MM.1S (cell line): Measurements from ENCODE around the gene C19orf44.

Experiments used
- DNase-seq: peaks from one replicate; pipeline ENCODE4 v3.0.0-alpha.2; 2015
- H2AFZ ChIP-seq: fragments of 300-600 bp; sonication (generic); 2 replicates; pipeline ENCODE4 v1.6.0; 2016; ENCODE audit warnings: antibody characterized with exemption, low read length
- H3F3A ChIP-seq: fragments of 300-600 bp; sonication (generic); 2 replicates; pipeline ENCODE4 v1.6.1; 2016; ENCODE audit warnings: mild to moderate bottlenecking, antibody characterized with exemption, low read length, moderate library complexity, mixed read lengths; ENCODE audit not compliant: insufficient read depth
- H3K27ac ChIP-seq: fragments of 300-600 bp; sonication (generic); 2 replicates; pipeline ENCODE4 v1.5.1; 2016; ENCODE audit warnings: mild to moderate bottlenecking, low read length
- H3K27me3 ChIP-seq: fragments of 300-600 bp; sonication (generic); replicated peaks from 2 replicates; pipeline ENCODE4 v1.6.0; 2016; ENCODE audit warnings: low read length; ENCODE audit not compliant: insufficient read depth
- H3K36me3 ChIP-seq: fragments of 300-600 bp; sonication (generic); replicated peaks from 2 replicates; pipeline ENCODE4 v1.6.1; 2016; ENCODE audit warnings: mild to moderate bottlenecking, low read length, mixed read lengths; ENCODE audit not compliant: insufficient read depth
- H3K4me1 ChIP-seq: fragments of 300-600 bp; sonication (generic); 2 replicates; pipeline ENCODE4 v1.6.1; 2016; ENCODE audit warnings: low read length, mixed read lengths
- H3K4me2 ChIP-seq: fragments of 300-600 bp; sonication (generic); 2 replicates; pipeline ENCODE4 v1.6.0; 2016; ENCODE audit warnings: low read depth, low read length
- H3K4me3 ChIP-seq: fragments of 300-600 bp; sonication (generic); 2 replicates; pipeline ENCODE4 v1.5.1; 2016; ENCODE audit warnings: low read length, mixed read lengths
- H3K79me2 ChIP-seq: fragments of 300-600 bp; sonication (generic); 2 replicates; pipeline ENCODE4 v1.6.1; 2016; ENCODE audit warnings: mixed run types, low read length, mixed read lengths
- H3K9ac ChIP-seq: fragments of 300-600 bp; sonication (generic); 2 replicates; pipeline ENCODE4 v1.6.1; 2016; ENCODE audit warnings: low read length, mixed read lengths
- H3K9me2 ChIP-seq: fragments of 300-600 bp; sonication (generic); replicated peaks from 2 replicates; pipeline ENCODE4 v1.6.1; 2016; ENCODE audit warnings: mild to moderate bottlenecking, low read length, mixed read lengths; ENCODE audit not compliant: insufficient read depth
- H3K9me3 ChIP-seq: fragments of 300-600 bp; sonication (generic); replicated peaks from 2 replicates; pipeline ENCODE4 v1.6.1; 2016; ENCODE audit warnings: mild to moderate bottlenecking, low read length, mixed read lengths; ENCODE audit not compliant: insufficient read depth
- H4K20me1 ChIP-seq: fragments of 300-600 bp; sonication (generic); 2 replicates; pipeline ENCODE4 v1.6.1; 2016; ENCODE audit warnings: mild to moderate bottlenecking, low read length, moderate library complexity, mixed read lengths; ENCODE audit not compliant: insufficient read depth
- CTCF ChIP-seq: fragments of 300-600 bp; sonication (generic); IDR thresholded peaks from 2 replicates; pipeline ENCODE4 v1.5.1; 2016; ENCODE audit warnings: antibody characterized with exemption, low read length, mixed read lengths
- EZH2 ChIP-seq: fragments of 300-600 bp; sonication (generic); optimal IDR thresholded peaks from 2 replicates; pipeline ENCODE3; 2017; ENCODE audit warnings: low read depth, mild to moderate bottlenecking, antibody characterized with exemption, low read length, mixed read lengths
- EZH2phosphoT487 ChIP-seq: fragments of 300-600 bp; sonication (generic); IDR thresholded peaks from 2 replicates; pipeline ENCODE4 v1.6.1; 2018; ENCODE audit warnings: antibody characterized with exemption, low read length

C19orf44 gene

DNA sequence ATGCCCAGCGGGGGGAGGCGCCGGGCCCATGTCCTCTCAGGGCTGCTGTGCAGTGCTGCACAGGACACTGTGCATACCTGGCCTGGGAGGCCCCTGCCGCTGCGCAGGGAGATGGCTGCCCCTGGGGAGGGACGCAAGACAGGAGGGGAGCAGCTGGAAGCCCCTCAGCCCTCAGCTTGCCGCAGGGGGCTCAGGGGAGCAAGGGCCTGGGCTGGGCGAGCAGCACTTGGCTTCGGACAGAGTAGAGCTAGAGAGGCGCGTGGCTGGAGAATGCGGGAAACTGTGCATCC lies 35.1 kb downstream of the C19orf44 start:
- H2AFZ ChIP-seq = no peak overlapping the region
- no peak overlapping the region for H3K27ac ChIP-seq
- H3K79me2 ChIP-seq = peaks cover 63% of the 10 kb centered on the region
- no peaks in the 10 kb centered on the region for H3K4me1 ChIP-seq
- TF ChIP-seq EZH2phosphoT487 = no peak
- TF ChIP-seq EZH2 = no peak
- TF ChIP-seq CTCF = no peak
- no peak for DNase-seq
- H3K36me3 ChIP-seq = peaks cover 4% of the 10 kb centered on the region
- H3K27me3 ChIP-seq = no peaks in the 10 kb centered on the region
- no peaks in the 10 kb centered on the region for H3K9me3 ChIP-seq
- H3K4me2 ChIP-seq = no peak overlapping the region
- H4K20me1 ChIP-seq = peaks cover 5% of the 10 kb centered on the region
- H3F3A ChIP-seq = no peaks in the 10 kb centered on the region
- H3K9ac ChIP-seq = no peak overlapping the region
- H3K9me2 ChIP-seq = no peaks in the 10 kb centered on the region
- H3K4me3 ChIP-seq = no peak overlapping the region

DNA sequence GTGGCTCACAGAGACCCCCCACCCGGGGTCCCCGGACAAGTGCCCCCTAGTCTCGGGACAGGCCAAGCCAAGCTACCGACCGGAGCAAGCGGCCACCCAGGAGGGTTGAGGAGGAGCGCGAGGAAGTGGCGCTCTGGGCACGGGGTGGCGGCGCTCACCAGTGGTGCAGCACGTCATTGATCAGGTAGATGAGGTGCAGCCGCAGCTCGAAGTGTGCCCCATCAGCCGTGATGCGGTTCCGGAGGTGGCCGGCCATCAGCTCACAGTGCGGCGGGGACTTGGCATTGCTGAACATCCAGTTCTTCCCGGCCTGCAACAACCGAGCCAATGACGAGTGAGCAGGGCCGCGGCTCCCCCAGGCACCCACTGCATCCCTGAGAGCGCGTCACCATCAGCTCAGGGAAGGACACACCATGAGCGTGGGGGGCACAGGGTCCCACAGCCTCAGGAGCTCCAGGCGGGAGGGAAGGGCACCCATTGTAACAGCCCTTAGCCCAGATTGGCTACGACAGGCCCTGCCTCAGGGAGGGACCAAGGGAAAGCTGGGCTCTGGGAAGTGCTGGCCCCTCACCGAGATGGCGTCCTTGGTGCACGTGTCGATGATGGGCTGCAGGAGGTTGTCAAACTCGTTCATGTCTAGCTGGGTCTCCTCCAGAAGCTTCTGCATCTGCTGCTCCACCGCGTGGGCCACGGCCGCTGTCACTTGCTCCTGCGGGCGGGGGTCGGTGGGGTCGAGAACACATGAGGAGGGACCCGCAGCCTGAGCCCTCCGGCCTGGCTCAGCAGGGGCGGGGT lies 36.4 kb downstream of the C19orf44 start:
- no peak overlapping the region for H3K4me3 ChIP-seq
- no peak overlapping the region for H3K27ac ChIP-seq
- H3K4me1 ChIP-seq = no peaks in the 10 kb centered on the region
- H3K36me3 ChIP-seq = peaks cover 4% of the 10 kb centered on the region
- H4K20me1 ChIP-seq = peaks cover 8% of the 10 kb centered on the region
- no peaks in the 10 kb centered on the region for H3K9me2 ChIP-seq
- no peaks in the 10 kb centered on the region for H3K27me3 ChIP-seq
- no peaks in the 10 kb centered on the region for H3K9me3 ChIP-seq
- no peak overlapping the region for H3K4me2 ChIP-seq
- DNase-seq = no peak
- no peak overlapping the region for H2AFZ ChIP-seq
- H3F3A ChIP-seq = no peaks in the 10 kb centered on the region
- H3K9ac ChIP-seq = no peak overlapping the region
- peaks cover 68% of the 10 kb centered on the region for H3K79me2 ChIP-seq
- no peak for TF ChIP-seq EZH2phosphoT487

GRCh38 chr19:16535381-16535780 lies 39.2 kb downstream of the C19orf44 start:
- H3K9me3 ChIP-seq = no peaks in the 10 kb centered on the region
- H3F3A ChIP-seq = no peaks in the 10 kb centered on the region
- no peak overlapping the region for H3K9ac ChIP-seq
- no peak overlapping the region for H3K4me3 ChIP-seq
- H3K27me3 ChIP-seq = no peaks in the 10 kb centered on the region
- peaks cover 3% of the 10 kb centered on the region; the same call in 1 of the 2 replicates for H3K4me1 ChIP-seq
- no peak overlapping the region for H2AFZ ChIP-seq
- no peak for DNase-seq
- peaks cover 9% of the 10 kb centered on the region for H3K36me3 ChIP-seq
- no peak overlapping the region for H3K4me2 ChIP-seq
- no peak overlapping the region for H3K27ac ChIP-seq
- H4K20me1 ChIP-seq = peaks cover 11% of the 10 kb centered on the region
- H3K9me2 ChIP-seq = no peaks in the 10 kb centered on the region
- no peak for TF ChIP-seq CTCF
- TF ChIP-seq EZH2 = no peak
- no peak for TF ChIP-seq EZH2phosphoT487
- H3K79me2 ChIP-seq = peaks cover 90% of the 10 kb centered on the region

GRCh38 chr19:16536130-16536529 lies 39.9 kb downstream of the C19orf44 start:
- H3F3A ChIP-seq = no peaks in the 10 kb centered on the region
- H2AFZ ChIP-seq = no peak overlapping the region
- no peak overlapping the region for H3K9ac ChIP-seq
- H3K9me3 ChIP-seq = no peaks in the 10 kb centered on the region
- TF ChIP-seq EZH2 = no peak
- no peak for TF ChIP-seq EZH2phosphoT487
- no peak for TF ChIP-seq CTCF
- no peak overlapping the region for H3K27ac ChIP-seq
- no peak for DNase-seq
- peaks cover 8% of the 10 kb centered on the region for H3K4me1 ChIP-seq
- no peaks in the 10 kb centered on the region for H3K27me3 ChIP-seq
- H3K9me2 ChIP-seq = no peaks in the 10 kb centered on the region
- H3K36me3 ChIP-seq = peaks cover 9% of the 10 kb centered on the region
- H3K4me3 ChIP-seq = no peak overlapping the region
- no peak overlapping the region for H3K4me2 ChIP-seq
- H4K20me1 ChIP-seq = peaks cover 11% of the 10 kb centered on the region
- peaks cover 92% of the 10 kb centered on the region for H3K79me2 ChIP-seq
